BJ (cell line): ENCODE results near the gene DNM3. TPM values are rescaled to one million over a fixed set of nuclear protein-coding genes. Genes with fewer than 3 reads are reported as not detected.

ENCODE experiments used
- CTCF ChIA-PET: fragments of 350-600 bp; formaldehyde crosslinking; extraction: SDS; loops from one replicate; lab custom pipeline; 2021; ENCODE audit warnings: antibody characterized with exemption, inconsistent platforms; lab: Yijun Ruan, JAX
- POLR2A ChIA-PET: fragments of 300-600 bp; sonication (Branson Sonifier 250); formaldehyde crosslinking; extraction: SDS; loops from one replicate; lab custom pipeline; 2021; ENCODE audit warnings: antibody characterized with exemption; lab: Charles Lee
- DNase-seq: peaks from one replicate; pipeline ENCODE4 v3.0.0-alpha.2; 2011; ENCODE audit warnings: low read depth
- H3K27me3 ChIP-seq: 2 replicates; pipeline ENCODE4 v1.6.0; 2011; ENCODE audit warnings: low read length; ENCODE audit not compliant: control insufficient read depth, insufficient read depth
- H3K36me3 ChIP-seq: 2 replicates; pipeline ENCODE4 v1.5.1; 2011; ENCODE audit warnings: low read length; ENCODE audit not compliant: control insufficient read depth, insufficient read depth
- H3K4me3 ChIP-seq: 2 replicates; pipeline ENCODE4 v1.5.1; 2011; ENCODE audit warnings: low read depth, mild to moderate bottlenecking, control low read depth, low read length
- CTCF ChIP-seq: IDR thresholded peaks from 2 replicates; pipeline ENCODE4 v1.5.1; 2011; ENCODE audit warnings: low read depth, mild to moderate bottlenecking, control low read depth, inconsistent platforms, low read length, moderate library complexity; ENCODE audit not compliant: insufficient read depth
- polyA plus RNA-seq: library from polyadenylated mRNA; depleted of rRNA; stranded (reverse); fragments of >200 nt; gene quantifications from 2 replicates; pipeline ENCODE4 v1.2.3, GENCODE V29; 2011

DNM3 gene
- polyA plus RNA-seq, 1 experiment, result 0.26 TPM

- no peak for TF ChIP-seq CTCF
- Histone ChIP-seq H3K4me3 (no peak overlapping the region), H3K36me3 (no peaks in the 10 kb centered on the region), H3K27me3 (no peaks in the 10 kb centered on the region)
- POLR2A ChIA-PET, result no interaction called here
- CTCF ChIA-PET, result interaction anchor here (0.6 to 1.2 kb wide), 2 partner anchors 29 to 823 kb away, joined by 3 read pairs; partner anchors contain the start of gene PRRC2C
- DNase-seq, result no peak
Measured at GRCh38 chr1:172308577-172308976, 467.3 kb downstream of the DNM3 start.

- no peak overlapping the region for H3K4me3 ChIP-seq
- CTCF ChIA-PET, result interaction anchor here (1.0 kb wide), 1 partner anchor 318 kb away, joined by 3 read pairs; no protein-coding TSS in a partner anchor
- peak; percentile 36 for DNase-seq
- peak; percentile 17; the same call in 1 of the 2 replicates for TF ChIP-seq CTCF
- H3K27me3 ChIP-seq, result no peaks in the 10 kb centered on the region
- POLR2A ChIA-PET, result interaction anchor here (0.6 kb wide), 1 partner anchor 172 kb away, joined by 9 read pairs; no protein-coding TSS in a partner anchor
- no peaks in the 10 kb centered on the region for H3K36me3 ChIP-seq
Measured at GRCh38 chr1:172320733-172321132, 479.4 kb downstream of the DNM3 start.

GRCh38 chr1:172321451-172321850, 480.2 kb downstream of the DNM3 start:
- ChIA-PET POLR2A (no interaction called here), CTCF (no interaction called here)
- no peak overlapping the region for H3K4me3 ChIP-seq
- no peaks in the 10 kb centered on the region for H3K36me3 ChIP-seq
- peak; percentile 67 for DNase-seq
- no peaks in the 10 kb centered on the region for H3K27me3 ChIP-seq
- no peak for TF ChIP-seq CTCF

- Histone ChIP-seq H3K27me3 (no peaks in the 10 kb centered on the region), H3K4me3 (peak overlapping the region; percentile 9), H3K36me3 (no peaks in the 10 kb centered on the region)
- CTCF ChIA-PET, result interaction anchor here (0.9 to 1.6 kb wide), 4 partner anchors 18 to 282 kb away, joined by 3 read pairs; no protein-coding TSS in a partner anchor
- peak; percentile 80 for DNase-seq
- POLR2A ChIA-PET, result interaction anchor here (0.6 kb wide), 3 partner anchors 17 to 33 kb away, joined by 4 to 9 read pairs (median 8); no protein-coding TSS in a partner anchor
- peak; percentile 24; the same call in 1 of the 2 replicates for TF ChIP-seq CTCF
Measured at GRCh38 chr1:172322219-172323061, 481.1 kb downstream of the DNM3 start.

- ChIA-PET CTCF (interaction anchor here (0.8 to 1.1 kb wide), 3 partner anchors 17 to 284 kb away, joined by 3 read pairs; no protein-coding TSS in a partner anchor), POLR2A (no interaction called here)
- H3K27me3 ChIP-seq, result no peaks in the 10 kb centered on the region
- no peak overlapping the region for H3K4me3 ChIP-seq
- TF ChIP-seq CTCF, result no peak
- DNase-seq, result no peak
- no peaks in the 10 kb centered on the region for H3K36me3 ChIP-seq
Measured at GRCh38 chr1:172323686-172324085, 482.4 kb downstream of the DNM3 start.
